Heart right ventricle (tissue), 16 donors: ENCODE data around the gene PGBD5. TPM values are rescaled to one million over a fixed set of nuclear protein-coding genes. Genes with fewer than 3 reads are reported as not detected.

Experiments used
- ATAC-seq, 8 donors: fragments of 200-7000 bp; cut with Tn5 transposase; one replicate each; pipeline ENCODE4 v1.9.1; 2020; ENCODE audit warnings: mild to moderate bottlenecking in 8 of 8, moderate library complexity in 8 of 8, moderate number of reproducible peaks in 1 of 8
- DNase-seq, 2 donors: peaks; one replicate each; pipeline ENCODE4 v3.0.0-alpha.2; 2020
- H3K27ac ChIP-seq, 10 donors: fragments of 200-600 bp; sonication (generic) in 2 of 10; one replicate each; pipeline versions ENCODE4 v1.5.0 to v1.8.0; 2020 to 2022; ENCODE audit warnings: mild to moderate bottlenecking in 3 of 10
- H3K27me3 ChIP-seq, 7 donors: fragments of 200-600 bp; one replicate each; pipeline ENCODE4 v1.8.0; 2021 to 2022; ENCODE audit warnings: mild to moderate bottlenecking in 2 of 7
- H3K36me3 ChIP-seq, 9 donors: fragments of 200-600 bp; sonication (generic) in 1 of 9; one replicate each; pipeline versions ENCODE4 v1.5.0 to v1.8.0; 2020 to 2022; ENCODE audit warnings: mild to moderate bottlenecking in 2 of 9
- H3K4me1 ChIP-seq, 9 donors: fragments of 200-600 bp; sonication (generic) in 1 of 9; one replicate each; pipeline versions ENCODE4 v1.5.0 to v1.8.0; 2020 to 2022; ENCODE audit warnings: mild to moderate bottlenecking in 4 of 9
- H3K4me3 ChIP-seq, 10 donors: fragments of 200-600 bp; sonication (generic) in 2 of 10; one replicate each; pipeline versions ENCODE4 v1.5.0 to v1.8.0; 2020 to 2022; ENCODE audit warnings: mild to moderate bottlenecking in 7 of 10, moderate library complexity in 2 of 10
- H3K9me3 ChIP-seq, 11 donors: fragments of 200-600 bp in 10 of 11; sonication (generic) in 2 of 11; one replicate each; pipeline versions ENCODE4 v1.5.0 to v1.8.0; 2013 to 2022; ENCODE audit warnings: mild to moderate bottlenecking in 2 of 11, control low read depth in 1 of 11, moderate library complexity in 1 of 11
- CTCF ChIP-seq, 9 donors: fragments of 200-600 bp; sonication (generic) in 2 of 9; IDR thresholded peaks; one replicate each; pipeline versions ENCODE4 v1.5.0 to v1.8.0; 2021 to 2022; ENCODE audit warnings: antibody characterized with exemption in 9 of 9, mild to moderate bottlenecking in 5 of 9, moderate library complexity in 1 of 9
- WGBS, 2 donors: extraction: QIAGEN DNeasy Blood & Tissue Kit; methylation state at CpG; one replicate each; pipeline ENCODE4 v1.1.7; 2013; ENCODE audit warnings: inconsistent platforms in 1 of 2; 5-methylcytosine and 5-hydroxymethylcytosine counted together
- intact Hi-C, 10 donors: fragments of 100-400 bp; cut with DNase I; formaldehyde crosslinking; loops; one replicate each; pipeline versions ENCODE4 v1.11.1 to v1.14.2; 2022
- polyA plus RNA-seq, 2 donors: library from polyadenylated mRNA; stranded (reverse); fragments of 200-250 nt; gene quantifications; one replicate each; pipeline ENCODE4 v1.2.3, GENCODE V29; 2013
- total RNA-seq, 10 donors: library from RNA; stranded (reverse); fragmentation: NEBNext Ultra II Directional in 3 of 10; extraction: Animal tissue kit (Norgen Biotek cat#: 25700) in 3 of 10; gene quantifications; one replicate each; pipeline versions ENCODE4 v1.2.1 to v1.2.4, GENCODE V29; 2021 to 2023
- donor health status: Arrhythmogenic right ventricular cardiomyopathy.
- donor health status: ischemic (EF 13 %, LVEDD 7.1; RV severe dilation, severe dysfunction).
- donor health status: healthy with polysubstance abuse.
- donor health status: DM: no; HTN: yes; CAD: no.
- donor health status: DM: no; HTN: no; CAD: no.
- donor health status: ischemic (EF 25% LVEDD 6.9; RV normal size, moderate dysfunction).
- donor health status: ischemic (EF 25% LVEDD 5.7; RV mildly dilated, moderate dysfunction).
- donor health status: healthy.
- donor health status: DM: yes; HTN: yes; CAD: no.
- donor health status: Ischemic cardiomyopathy.
- donor health status: ischemic (EF 35%, LVEDD 5.7; RV mildly dilated, moderate dysfunction).
- donor health status: nonischemic (EF 11% LVEDD 7.7; RV severe dilation, severe dysfunction).
- donor health status: DM: yes; HTN: yes; CAD: no.
- donor health status: PGD.
- donor health status: ischemic (EF 29% LVEDD 5.4; RV normal size, mild dysfunction).
- donor health status: nonischemic (EF 23%, LVEDD 6.1; RV moderate dilation, normal function).

PGBD5 gene
- total and polyA plus RNA-seq, 12 donors: 0.52 to 11.4 (median 7.9) TPM

- 48 to 56% methylated on average over 7 of the region's 7 CpGs for WGBS, 2 donors
- Histone ChIP-seq H3K4me1 (peaks cover 0 to 9% (median 0%) of the 10 kb centered on the region in 9 donors), H3K9me3 (peaks cover 0 to 17% (median 7%) of the 10 kb centered on the region in 11 donors), H3K36me3 (no peaks in the 10 kb centered on the region), H3K4me3 (no peak overlapping the region), H3K27ac (no peak overlapping the region), H3K27me3 (no peaks in the 10 kb centered on the region)
- no peak for TF ChIP-seq CTCF (IDR thresholded peaks at IDR 0.05)
- peak in 2 of 8 donors; percentile 24 to 34 for ATAC-seq
- intact Hi-C loops: no loop called here
- DNase-seq: no peak
Measured at GRCh38 chr1:230382001-230382491, 44.1 kb downstream of the PGBD5 start.

GRCh38 chr1:230381585-230381984 is 44.5 kb downstream of the PGBD5 start:
- Histone ChIP-seq H3K4me3 (no peak overlapping the region), H3K4me1 (peaks cover 0 to 4% (median 0%) of the 10 kb centered on the region in 9 donors), H3K27ac (no peak overlapping the region), H3K27me3 (no peaks in the 10 kb centered on the region), H3K36me3 (no peaks in the 10 kb centered on the region), H3K9me3 (peaks cover 0 to 17% (median 7%) of the 10 kb centered on the region in 11 donors)
- ATAC-seq (peak in 3 of 8 donors; percentile 23 to 31 (median 24)), DNase-seq (no peak)
- intact Hi-C loops: no loop called here
- 52 to 57% methylated on average over 6 of the region's 6 CpGs for WGBS, 2 donors
- no peak for TF ChIP-seq CTCF (IDR thresholded peaks at IDR 0.05)

GRCh38 chr1:230381049-230381467 is 45.1 kb downstream of the PGBD5 start:
- no peak for ATAC-seq
- Histone ChIP-seq H3K27me3 (no peaks in the 10 kb centered on the region), H3K4me1 (peaks cover 0 to 6% (median 2%) of the 10 kb centered on the region in 9 donors), H3K36me3 (no peaks in the 10 kb centered on the region), H3K27ac (no peak overlapping the region), H3K9me3 (peaks cover 0 to 17% (median 7%) of the 10 kb centered on the region in 11 donors), H3K4me3 (no peak overlapping the region)
- intact Hi-C loops: no loop called here
- 80 to 86% methylated on average over 5 of the region's 5 CpGs for WGBS, 2 donors
- DNase-seq: no peak
- no peak for TF ChIP-seq CTCF (IDR thresholded peaks at IDR 0.05)

- Histone ChIP-seq H3K9me3 (peaks cover 0 to 17% (median 7%) of the 10 kb centered on the region in 11 donors), H3K36me3 (no peaks in the 10 kb centered on the region), H3K4me1 (peaks cover 0 to 16% (median 4%) of the 10 kb centered on the region in 9 donors), H3K27ac (no peak overlapping the region), H3K4me3 (no peak overlapping the region), H3K27me3 (no peaks in the 10 kb centered on the region)
- intact Hi-C loops: loop anchor here in 1 of 10 donors (1.0 kb wide), 1 partner anchor 9 kb away; no protein-coding TSS in a partner anchor
- 81 to 85% methylated on average over 1 of the region's 1 CpG for WGBS, 2 donors
- DNase-seq (no peak), ATAC-seq (no peak)
- TF ChIP-seq CTCF (IDR thresholded peaks at IDR 0.05): no peak
Measured at GRCh38 chr1:230379928-230380327, 46.2 kb downstream of the PGBD5 start.
